ENCODE results near the gene CCDC187.

CCDC187 gene

GRCh38 chr9:136251264-136252115 is 52.4 kb downstream of the CCDC187 start:
- Histone ChIP-seq H3K9me3 (ENCODE audit: insufficient read depth, low read length) (no peaks in the 10 kb centered on the region), H3K4me3 (ENCODE audit: insufficient read length, low read depth) (no peak overlapping the region), H3K4me1 (ENCODE audit: insufficient read depth, insufficient read length) (peaks cover 45% of the 10 kb centered on the region), H3K9ac (ENCODE audit: insufficient read length, low read depth) (no peak overlapping the region), H3K27me3 (ENCODE audit: insufficient read depth, insufficient read length) (peaks cover 4% of the 10 kb centered on the region), H3K36me3 (ENCODE audit: insufficient read depth, insufficient read length, low read length) (no peaks in the 10 kb centered on the region)
- TF ChIP-seq YY1 (IDR thresholded peaks at IDR 0.05; ENCODE audit: insufficient read depth, insufficient read length) (no peak), ZNF274 (IDR thresholded peaks at IDR 0.05; ENCODE audit: low read depth, low read length) (no peak), SUZ12 (IDR thresholded peaks at IDR 0.05; ENCODE audit: extremely low read depth, insufficient read depth, insufficient read length) (no peak)
- DNase-seq (ENCODE audit: low read depth, low spot score): no peak

- Histone ChIP-seq H3K4me3 (ENCODE audit: insufficient read length, low read depth) (no peak overlapping the region), H3K9me3 (ENCODE audit: insufficient read depth, low read length) (no peaks in the 10 kb centered on the region), H3K27me3 (ENCODE audit: insufficient read depth, insufficient read length) (peaks cover 4% of the 10 kb centered on the region), H3K36me3 (ENCODE audit: insufficient read depth, insufficient read length, low read length) (no peaks in the 10 kb centered on the region), H3K4me1 (ENCODE audit: insufficient read depth, insufficient read length) (peaks cover 42% of the 10 kb centered on the region), H3K9ac (ENCODE audit: insufficient read length, low read depth) (no peak overlapping the region)
- no peak for TF ChIP-seq ZNF274 (IDR thresholded peaks at IDR 0.05; ENCODE audit: low read depth, low read length)
- no peak for TF ChIP-seq YY1 (IDR thresholded peaks at IDR 0.05; ENCODE audit: insufficient read depth, insufficient read length)
- TF ChIP-seq SUZ12 (IDR thresholded peaks at IDR 0.05; ENCODE audit: extremely low read depth, insufficient read depth, insufficient read length): no peak
- DNase-seq (ENCODE audit: low read depth, low spot score): no peak
Observed at GRCh38 chr9:136250676-136251075, 53.2 kb downstream of the CCDC187 start.

DNA sequence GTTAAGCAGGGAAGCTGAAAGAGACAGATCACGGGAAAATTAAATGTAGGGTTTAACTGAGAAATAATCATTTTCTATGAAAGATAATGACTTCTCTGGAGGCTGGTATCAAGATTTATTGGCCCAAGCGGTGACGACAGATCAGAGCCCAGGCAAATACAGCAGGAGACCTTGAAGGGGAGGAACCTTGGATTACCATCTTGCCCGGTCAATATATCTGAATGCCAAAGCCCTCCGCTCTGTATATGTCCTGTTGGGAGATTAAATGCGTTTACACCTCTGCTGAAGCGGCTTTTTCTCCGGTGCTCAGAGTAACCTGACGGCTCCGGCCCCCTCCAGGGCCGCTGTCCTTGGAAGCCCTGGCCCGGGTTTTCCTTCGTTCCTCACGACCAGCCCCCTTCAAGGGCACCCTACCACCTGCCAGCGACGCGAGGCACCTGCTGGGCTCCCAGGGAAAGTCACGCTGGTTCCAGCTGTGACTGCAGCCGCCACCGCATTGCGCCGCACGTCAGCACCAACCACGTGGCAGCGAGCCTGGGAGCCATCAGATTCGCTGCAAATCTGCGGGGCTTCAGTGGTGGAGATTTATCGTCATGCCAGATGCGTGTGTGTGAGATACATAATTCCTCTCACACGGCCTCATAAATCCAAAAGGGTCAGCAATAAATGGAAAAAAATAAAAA is 53.9 kb downstream of the CCDC187 start:
- no peak for DNase-seq (ENCODE audit: low read depth, low spot score)
- Histone ChIP-seq H3K9ac (ENCODE audit: insufficient read length, low read depth) (no peak overlapping the region), H3K9me3 (ENCODE audit: insufficient read depth, low read length) (no peaks in the 10 kb centered on the region), H3K4me1 (ENCODE audit: insufficient read depth, insufficient read length) (peaks cover 36% of the 10 kb centered on the region), H3K36me3 (ENCODE audit: insufficient read depth, insufficient read length, low read length) (no peaks in the 10 kb centered on the region), H3K27me3 (ENCODE audit: insufficient read depth, insufficient read length) (peaks cover 4% of the 10 kb centered on the region), H3K4me3 (ENCODE audit: insufficient read length, low read depth) (no peak overlapping the region)
- TF ChIP-seq ZNF274 (IDR thresholded peaks at IDR 0.05; ENCODE audit: low read depth, low read length) (no peak), SUZ12 (IDR thresholded peaks at IDR 0.05; ENCODE audit: extremely low read depth, insufficient read depth, insufficient read length) (no peak), YY1 (IDR thresholded peaks at IDR 0.05; ENCODE audit: insufficient read depth, insufficient read length) (no peak)

DNA sequence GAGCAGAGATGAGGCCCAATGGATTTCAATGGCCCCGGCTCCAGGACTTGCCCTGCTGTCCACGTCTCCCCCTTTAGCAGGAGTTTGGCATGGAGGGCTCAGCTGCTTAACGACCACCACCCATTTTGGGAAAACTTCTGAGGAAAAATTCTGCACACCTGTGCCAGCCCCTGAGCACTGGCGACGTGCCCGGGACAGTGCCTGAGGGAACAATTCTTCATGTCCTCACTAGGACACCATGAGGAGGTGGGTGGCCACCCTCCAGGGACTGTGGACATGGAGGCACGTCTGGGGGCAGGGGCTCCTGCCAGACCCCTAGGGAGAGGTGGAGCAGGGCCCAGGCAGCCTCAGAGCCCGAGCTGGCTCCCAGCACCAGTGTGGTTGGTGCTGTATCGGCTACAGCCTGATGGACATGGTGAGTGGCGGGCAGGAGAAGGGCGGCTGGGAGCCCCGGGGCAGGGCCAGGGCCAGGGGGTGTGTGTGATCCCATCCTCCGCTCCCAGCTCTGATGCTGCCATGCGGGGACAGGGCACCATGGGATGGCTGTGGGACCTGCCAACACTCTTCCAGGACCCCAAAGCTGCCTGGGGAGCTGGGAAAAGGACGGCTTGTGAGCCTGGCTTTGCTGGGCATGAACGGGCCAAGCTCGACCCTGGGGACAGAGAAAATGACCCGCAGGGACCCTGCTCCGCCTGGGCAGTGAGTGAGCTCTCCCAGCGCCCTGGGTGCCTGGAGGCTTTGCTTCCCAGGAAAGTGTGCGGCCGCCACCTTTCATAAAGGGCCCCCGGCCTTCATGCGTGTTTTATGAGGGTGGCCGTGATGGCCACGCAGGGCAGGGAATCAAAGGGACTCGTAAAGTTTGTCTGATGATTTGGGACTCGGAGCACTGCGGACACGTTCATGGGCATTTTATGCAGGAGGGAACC is 54.7 kb downstream of the CCDC187 start:
- H3K4me1 ChIP-seq (ENCODE audit: insufficient read depth, insufficient read length): peaks cover 31% of the 10 kb centered on the region
- H3K27me3 ChIP-seq (ENCODE audit: insufficient read depth, insufficient read length): peaks cover 4% of the 10 kb centered on the region
- H3K9me3 ChIP-seq (ENCODE audit: insufficient read depth, low read length): no peaks in the 10 kb centered on the region
- no peak overlapping the region for H3K4me3 ChIP-seq (ENCODE audit: insufficient read length, low read depth)
- TF ChIP-seq YY1 (IDR thresholded peaks at IDR 0.05; ENCODE audit: insufficient read depth, insufficient read length) (no peak), SUZ12 (IDR thresholded peaks at IDR 0.05; ENCODE audit: extremely low read depth, insufficient read depth, insufficient read length) (no peak), ZNF274 (IDR thresholded peaks at IDR 0.05; ENCODE audit: low read depth, low read length) (no peak)
- DNase-seq (ENCODE audit: low read depth, low spot score): no peak
- H3K36me3 ChIP-seq (ENCODE audit: insufficient read depth, insufficient read length, low read length): no peaks in the 10 kb centered on the region
- H3K9ac ChIP-seq (ENCODE audit: insufficient read length, low read depth): no peak overlapping the region

DNA sequence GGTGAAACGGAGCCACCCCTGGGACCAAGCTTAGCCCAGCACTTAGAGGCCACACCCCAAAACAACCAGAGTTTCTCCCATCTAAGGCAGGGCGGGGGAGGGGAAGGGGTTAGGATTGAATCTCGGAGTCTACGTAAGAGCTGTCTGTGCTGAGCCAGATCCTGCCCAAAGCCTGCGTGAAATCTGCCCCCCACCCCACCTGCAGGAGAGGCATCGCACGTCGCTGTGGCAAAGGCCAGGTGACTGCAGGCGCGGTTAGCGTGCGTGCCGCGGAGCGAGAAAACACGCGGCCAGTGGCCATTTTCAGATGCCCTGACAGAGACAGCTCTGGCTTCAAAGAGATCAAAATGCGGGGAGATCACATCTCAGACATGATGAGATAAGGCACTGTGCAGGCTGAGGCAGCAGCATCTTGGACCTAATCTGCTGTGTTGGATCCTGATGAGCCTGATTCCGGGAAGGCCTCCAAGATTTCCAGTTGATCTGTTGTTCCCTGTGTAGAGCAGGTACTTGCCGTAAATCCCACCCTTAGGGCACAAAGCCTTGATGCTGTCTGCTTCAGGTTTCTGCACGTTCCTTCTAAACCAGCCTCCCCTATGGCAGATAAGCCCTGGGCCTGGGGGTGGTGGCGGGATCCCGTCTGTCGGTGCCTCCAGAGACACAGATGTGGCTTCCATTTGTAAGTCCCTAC is 55.8 kb downstream of the CCDC187 start:
- H3K4me3 ChIP-seq (ENCODE audit: insufficient read length, low read depth): no peak overlapping the region
- no peak for DNase-seq (ENCODE audit: low read depth, low spot score)
- no peaks in the 10 kb centered on the region for H3K9me3 ChIP-seq (ENCODE audit: insufficient read depth, low read length)
- H3K9ac ChIP-seq (ENCODE audit: insufficient read length, low read depth): peak overlapping the region; percentile 39
- H3K27me3 ChIP-seq (ENCODE audit: insufficient read depth, insufficient read length): peaks cover 4% of the 10 kb centered on the region
- TF ChIP-seq YY1 (IDR thresholded peaks at IDR 0.05; ENCODE audit: insufficient read depth, insufficient read length) (no peak), ZNF274 (IDR thresholded peaks at IDR 0.05; ENCODE audit: low read depth, low read length) (no peak), SUZ12 (IDR thresholded peaks at IDR 0.05; ENCODE audit: extremely low read depth, insufficient read depth, insufficient read length) (no peak)
- peaks cover 31% of the 10 kb centered on the region for H3K4me1 ChIP-seq (ENCODE audit: insufficient read depth, insufficient read length)
- no peaks in the 10 kb centered on the region for H3K36me3 ChIP-seq (ENCODE audit: insufficient read depth, insufficient read length, low read length)

- Histone ChIP-seq H3K4me1 (ENCODE audit: insufficient read depth, insufficient read length) (peaks cover 31% of the 10 kb centered on the region), H3K9me3 (ENCODE audit: insufficient read depth, low read length) (no peaks in the 10 kb centered on the region), H3K9ac (ENCODE audit: insufficient read length, low read depth) (no peak overlapping the region), H3K36me3 (ENCODE audit: insufficient read depth, insufficient read length, low read length) (peaks cover 3% of the 10 kb centered on the region), H3K4me3 (ENCODE audit: insufficient read length, low read depth) (no peak overlapping the region), H3K27me3 (ENCODE audit: insufficient read depth, insufficient read length) (peaks cover 4% of the 10 kb centered on the region)
- no peak for TF ChIP-seq YY1 (IDR thresholded peaks at IDR 0.05; ENCODE audit: insufficient read depth, insufficient read length)
- TF ChIP-seq ZNF274 (IDR thresholded peaks at IDR 0.05; ENCODE audit: low read depth, low read length): no peak
- TF ChIP-seq SUZ12 (IDR thresholded peaks at IDR 0.05; ENCODE audit: extremely low read depth, insufficient read depth, insufficient read length): no peak
- no peak for DNase-seq (ENCODE audit: low read depth, low spot score)
Observed at GRCh38 chr9:136247551-136247916, 56.4 kb downstream of the CCDC187 start.

All from NT2/D1 (cell line).